HG03097 (cell line): ENCODE measurements around the gene RUNX3.
"Not testable (repeated sequence)": the region's sequence is repeated elsewhere in the genome, so short reads cannot be mapped to it uniquely, and the experiment has no call there.

Experiments used
- ATAC-seq: cut with Tn5 transposase; IDR thresholded peaks from one replicate; pipeline ENCODE4 v1.9.1; 2021; ENCODE audit not compliant: unreplicated experiment, low FRiP score

Gene RUNX3

DNA sequence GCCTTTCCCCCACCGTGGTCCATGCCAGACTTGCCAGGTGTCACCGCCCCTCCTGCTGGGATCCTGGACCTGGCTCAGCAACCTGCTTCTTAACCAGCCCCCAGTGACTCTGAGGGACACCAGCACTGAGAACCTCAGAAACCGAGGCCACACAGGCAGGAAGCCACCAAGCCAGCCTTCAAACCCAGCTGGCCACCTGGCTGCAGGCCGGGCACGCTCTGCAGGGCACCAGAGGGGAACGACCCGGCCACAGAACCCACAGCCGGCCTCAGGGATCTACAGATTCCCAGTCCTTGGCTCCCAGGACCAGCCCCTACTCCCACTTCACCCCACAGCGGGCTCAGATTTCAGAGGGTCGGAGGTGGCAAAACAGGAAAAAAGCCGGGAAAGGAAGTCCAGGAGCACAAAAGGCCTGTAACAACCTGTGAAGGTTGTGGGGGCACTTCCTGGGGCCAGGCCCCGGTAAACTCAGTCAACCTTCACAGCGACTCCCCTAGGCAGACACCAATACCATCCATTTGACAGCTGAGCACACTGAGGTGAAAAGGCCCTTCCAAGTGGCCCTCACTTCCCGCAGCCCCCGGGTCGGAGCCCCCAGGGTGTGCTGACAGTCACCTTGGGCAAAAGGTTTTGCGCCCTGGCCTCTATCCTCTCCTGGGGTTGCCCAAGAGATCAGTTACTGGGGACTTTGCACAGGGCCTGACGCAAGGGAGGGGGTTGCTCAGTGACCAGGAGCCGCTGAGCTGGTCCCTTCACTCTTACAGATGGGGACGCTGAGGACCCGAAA, 14.1 kb downstream of the RUNX3 start:
- ATAC-seq = no peak

DNA sequence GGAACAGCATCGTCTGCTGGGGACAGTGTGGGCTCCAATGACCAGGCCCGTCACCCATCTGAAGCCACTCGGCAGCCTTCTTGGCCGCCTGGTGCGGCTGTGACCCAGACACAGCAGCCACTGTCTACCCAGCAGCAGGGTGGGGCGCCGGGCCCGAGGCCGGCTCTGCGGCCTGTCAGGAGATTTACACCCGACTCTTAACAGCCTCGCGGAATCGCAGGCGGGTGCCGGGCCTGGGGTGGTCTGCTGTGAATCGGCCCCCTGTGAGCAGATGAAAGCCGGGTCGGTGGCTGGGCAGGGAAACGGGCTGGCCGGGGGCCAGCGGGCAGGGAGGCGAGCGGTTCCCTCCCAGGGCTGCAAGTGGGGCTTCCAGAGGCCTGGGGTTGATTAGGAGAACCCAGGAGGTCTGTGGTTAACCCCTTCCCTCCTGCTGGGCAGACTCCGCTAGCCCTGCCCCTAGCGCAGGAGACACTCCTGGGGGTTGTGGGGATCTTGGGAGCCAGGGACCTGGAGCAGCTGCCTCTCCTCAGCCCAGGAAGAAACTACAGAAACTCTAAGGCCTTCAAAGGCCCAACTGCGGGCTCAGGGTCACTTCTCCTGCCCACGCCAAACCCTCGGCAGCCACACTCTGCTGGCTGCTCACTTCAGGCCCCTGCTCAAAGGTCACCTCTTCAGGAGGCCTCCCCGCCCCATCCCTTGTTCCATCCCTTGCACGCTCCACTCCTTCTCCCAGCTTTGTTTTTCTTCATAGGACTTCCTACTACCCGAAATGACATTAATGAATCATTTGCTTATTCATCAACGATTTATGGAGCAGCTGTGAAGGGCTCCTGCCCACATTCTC, 15.6 kb downstream of the RUNX3 start:
- no peak for ATAC-seq

DNA sequence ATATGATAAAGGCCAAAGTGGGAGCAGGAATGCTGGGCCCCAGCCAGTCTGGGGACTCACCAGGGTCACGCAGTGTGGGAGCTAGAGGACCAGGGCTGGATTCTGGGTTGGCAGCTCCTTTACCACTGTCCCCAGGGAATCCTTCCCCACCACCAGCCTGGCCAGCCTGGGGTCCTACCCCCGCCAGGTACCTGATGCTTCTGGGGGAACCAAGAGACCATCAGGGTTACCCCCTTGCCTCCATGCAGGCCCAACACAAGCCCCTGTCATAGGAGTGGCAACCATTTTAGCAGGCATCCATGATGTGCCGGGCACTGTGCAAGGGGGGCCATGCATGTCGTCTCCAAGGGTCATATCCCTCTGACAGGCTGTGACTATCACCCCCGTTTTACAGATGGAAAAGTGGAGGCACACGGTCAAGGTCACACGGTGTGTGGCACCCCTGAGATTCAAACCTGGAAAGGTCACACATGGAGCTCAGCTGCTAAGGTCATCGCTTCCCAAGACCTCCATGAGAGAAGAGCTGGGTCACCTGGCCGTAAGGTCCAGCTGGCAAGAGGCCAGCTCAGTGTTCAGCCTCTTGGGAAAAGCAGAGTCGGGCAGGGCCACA, 16.4 kb downstream of the RUNX3 start:
- ATAC-seq = no peak

DNA sequence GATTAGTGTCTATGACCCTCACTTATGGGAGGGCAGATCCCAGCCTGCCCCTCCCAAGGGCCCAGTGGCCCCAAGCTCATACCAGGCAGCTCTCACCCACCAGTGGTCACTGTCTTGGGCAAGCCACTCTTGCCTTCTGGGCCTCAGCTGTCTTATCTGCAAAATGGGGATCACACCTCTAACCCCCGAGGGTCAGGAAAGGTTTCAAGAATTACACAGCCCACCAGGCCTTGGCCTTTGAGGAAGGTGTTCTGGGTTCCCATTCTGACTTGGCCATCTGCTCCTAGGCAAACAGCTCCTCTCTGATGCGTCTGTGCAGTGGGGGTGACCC, 16.8 kb downstream of the RUNX3 start:
- ATAC-seq = no peak

DNA sequence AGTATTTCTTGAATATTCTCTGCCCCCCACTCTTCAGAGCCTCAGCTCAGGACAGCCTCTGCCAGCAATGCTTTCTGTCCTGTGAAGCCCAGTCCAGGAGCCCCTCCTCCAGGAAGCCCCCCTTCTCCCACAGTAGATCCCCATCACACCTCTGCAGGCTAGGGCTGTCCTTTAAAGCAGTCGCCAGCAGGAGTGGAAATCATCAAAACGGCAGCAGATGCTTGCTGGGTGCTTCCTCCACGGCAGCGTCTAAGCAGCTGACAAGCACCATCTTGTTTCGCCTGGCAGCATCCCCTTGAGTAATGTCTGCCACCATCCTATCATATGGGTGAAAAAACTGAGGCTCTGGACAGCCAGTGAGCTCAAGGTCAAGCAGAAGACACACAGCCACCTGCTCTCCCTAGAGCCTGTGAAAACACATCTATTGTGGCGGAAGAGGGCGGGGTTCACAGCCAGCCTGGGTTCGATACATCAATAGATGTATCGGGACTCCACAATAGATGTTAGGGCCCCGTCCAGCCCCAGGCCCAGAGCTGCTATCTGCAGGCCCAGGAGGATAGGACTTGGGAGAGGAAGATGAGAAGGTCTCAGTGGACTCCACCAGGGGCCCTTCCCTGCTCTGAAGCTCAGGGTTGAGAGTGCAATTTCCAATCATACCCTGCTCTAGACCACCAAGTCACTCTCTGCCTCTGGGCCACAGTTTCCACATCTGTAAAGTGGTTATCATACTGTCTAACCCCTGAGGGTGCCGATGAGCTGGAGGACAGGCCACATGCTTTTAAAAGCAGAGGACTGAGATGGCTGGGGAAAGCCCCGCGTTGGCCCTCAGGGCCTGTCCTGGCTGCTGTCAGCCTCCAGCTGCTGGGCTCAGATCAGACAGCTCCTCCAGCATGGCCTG, 17.5 kb downstream of the RUNX3 start:
- no peak for ATAC-seq

DNA sequence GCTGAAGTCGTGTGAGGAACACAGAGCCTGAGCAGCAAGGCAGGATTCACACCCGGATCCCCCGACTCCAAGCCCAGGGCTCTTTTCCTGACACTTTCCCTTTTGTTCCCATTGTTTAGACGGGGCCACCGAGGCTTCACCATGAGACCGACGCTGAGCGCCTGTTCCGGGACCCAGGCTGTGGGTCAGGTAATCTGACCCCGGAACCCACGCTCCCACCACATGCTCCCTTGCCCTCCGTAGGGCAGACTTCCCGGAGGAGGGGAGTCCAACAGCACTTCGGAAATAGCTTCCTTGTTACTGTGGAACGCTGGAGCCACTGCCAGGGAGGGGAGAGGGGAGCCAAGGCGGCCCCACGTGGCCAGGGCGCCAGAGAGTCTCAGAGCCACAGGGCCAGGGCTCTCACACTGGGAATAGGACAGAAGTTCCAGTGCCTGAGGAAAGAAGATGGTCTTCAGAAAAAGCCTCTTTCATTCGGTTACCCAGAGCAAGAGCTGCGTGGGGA, 18.4 kb downstream of the RUNX3 start:
- ATAC-seq = no peak

DNA sequence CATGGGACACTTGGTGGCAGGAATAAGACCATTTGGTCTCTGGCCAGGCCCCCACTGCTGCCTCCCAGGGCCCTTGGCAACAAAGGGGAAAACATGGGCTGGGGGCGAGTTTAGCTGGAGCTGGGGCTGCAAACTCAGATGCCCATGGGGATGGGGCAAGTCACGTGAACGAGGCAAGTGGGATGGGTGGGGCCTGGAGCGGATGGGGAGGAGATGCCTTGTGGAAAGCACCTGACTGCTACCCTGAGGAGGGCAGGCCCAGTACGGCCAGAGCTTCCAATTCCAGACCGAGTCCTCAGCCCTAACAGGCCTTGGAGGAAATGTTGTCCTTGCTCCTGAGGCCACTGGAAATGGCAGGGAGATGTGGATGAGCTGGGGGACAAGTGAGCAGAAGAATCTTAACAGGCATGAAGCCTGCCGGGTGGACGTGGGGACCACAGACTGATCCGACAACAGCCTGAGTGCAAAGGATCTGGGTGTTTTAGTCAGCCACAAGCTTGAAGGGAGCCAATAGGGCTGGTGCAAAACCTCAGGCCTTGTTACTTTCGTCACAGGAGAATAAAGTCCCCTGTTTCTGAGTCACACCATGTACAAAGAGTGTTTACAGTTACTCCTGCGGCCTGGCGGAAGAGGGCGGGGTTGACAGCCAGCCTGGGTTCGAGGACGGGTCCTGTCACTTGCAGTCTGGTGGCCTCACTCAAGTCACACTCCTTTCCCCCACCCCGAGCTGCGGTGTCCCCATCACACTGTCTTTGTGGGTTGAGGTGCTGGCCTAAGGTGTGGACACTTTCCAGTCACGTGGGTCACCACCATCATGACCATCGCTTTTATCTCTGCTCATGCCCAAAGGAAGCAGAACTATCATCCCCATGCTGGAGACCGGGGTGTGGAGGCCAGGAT, 19.1 kb downstream of the RUNX3 start:
- ATAC-seq = no peak

DNA sequence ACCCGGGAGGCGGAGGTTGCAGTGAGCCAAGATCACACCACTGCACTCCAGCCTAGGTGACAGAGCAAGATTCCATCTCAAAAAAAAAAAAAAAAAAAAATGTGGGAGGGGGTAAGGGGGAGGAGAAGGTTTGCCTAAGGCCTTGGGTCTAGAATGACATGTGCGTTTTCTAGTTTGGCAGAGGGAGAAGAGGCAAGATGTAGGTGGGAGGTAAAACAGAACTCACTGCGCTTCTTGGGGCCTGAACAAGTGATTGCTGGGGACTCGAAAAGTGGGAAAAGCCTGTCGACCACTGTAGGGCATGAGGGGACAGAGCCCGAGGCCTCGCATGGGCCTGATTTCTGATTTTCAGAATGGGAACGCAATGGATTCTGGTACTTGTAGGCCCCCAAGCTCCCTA, 19.9 kb downstream of the RUNX3 start:
- ATAC-seq = no peak

DNA sequence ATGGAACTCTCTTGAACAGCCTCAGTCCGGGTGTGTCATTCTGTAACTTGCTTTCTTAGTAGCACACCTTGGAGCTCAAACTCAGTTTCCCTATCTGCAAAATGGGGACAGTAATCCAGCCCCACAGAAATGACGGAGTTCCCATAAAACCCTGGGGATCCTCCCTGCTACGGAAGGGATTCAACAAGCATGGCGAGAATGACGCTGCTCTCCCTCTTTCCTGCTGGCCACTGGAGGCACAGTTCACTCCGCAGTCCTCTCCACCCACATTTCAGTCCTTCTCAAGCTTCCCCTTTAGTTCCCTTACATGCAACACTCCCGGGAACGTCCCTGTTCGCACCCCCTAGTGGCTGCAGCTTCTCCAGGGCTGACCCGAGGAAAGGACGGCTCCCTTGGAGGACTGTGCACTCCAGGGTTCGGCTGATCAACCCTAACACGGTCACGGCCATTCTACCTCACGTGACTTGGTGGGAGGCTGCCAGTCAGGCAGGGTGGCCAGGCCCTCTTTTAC, 20.6 kb downstream of the RUNX3 start:
- ATAC-seq = no peak

DNA sequence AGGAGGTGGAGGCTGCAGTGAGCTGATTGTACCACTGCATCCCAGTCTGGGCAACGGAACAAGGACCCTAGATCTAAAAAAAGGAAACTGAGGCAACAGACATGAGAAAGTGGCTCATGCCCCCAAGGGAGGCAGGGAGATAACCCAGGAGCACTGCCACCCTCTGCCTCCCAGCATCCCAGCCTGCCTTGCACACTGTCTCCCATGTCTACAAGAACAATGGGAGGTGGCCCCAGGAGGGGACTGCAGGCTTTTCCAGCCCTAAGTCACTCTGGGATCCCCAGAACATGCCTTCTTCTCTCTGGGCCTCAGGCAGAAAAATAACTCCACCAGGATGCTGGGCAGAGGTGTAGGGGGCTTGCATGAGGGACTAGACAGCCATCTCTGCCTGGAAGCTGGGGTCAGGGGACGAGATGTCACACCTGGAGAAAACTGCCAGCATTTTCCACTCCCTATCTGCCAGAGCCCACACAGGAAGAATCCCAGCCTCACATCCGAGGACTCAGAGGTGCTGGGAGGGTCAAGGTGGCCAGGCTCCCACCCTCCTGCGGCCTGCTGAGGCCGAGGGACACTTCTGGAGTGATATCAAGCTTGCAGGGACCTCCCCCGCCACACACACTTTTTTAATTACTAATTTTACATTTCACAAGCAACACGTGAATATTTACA, 21.4 kb downstream of the RUNX3 start:
- ATAC-seq = no peak

DNA sequence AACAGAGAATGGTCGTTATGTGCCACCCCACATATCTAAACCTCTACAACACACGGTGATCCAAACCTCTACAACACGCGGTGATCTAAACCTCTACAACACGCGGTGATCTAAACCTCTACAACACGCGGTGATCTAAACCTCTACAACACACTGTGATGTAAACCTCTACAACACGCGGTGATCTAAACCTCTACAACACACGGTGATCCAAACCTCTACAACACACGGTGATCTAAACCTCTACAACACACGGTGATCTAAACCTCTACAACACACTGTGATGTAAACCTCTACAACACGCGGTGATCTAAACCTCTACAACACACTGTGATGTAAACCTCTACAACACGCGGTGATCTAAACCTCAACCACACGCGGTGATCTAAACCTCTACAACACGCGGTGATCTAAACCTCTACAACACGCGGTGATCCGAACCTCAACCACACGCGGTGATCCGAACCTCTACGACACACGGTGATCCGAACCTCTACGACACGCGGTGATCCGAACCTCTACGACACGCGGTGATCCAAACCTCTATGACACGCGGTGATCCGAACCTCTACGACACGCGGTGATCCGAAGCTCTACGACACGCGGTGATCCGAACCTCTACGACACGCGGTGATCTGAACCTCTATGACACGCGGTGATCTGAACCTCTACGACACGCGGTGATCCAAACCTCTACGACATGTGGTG, 22.3 kb downstream of the RUNX3 start:
- not testable (repeated sequence) for ATAC-seq

DNA sequence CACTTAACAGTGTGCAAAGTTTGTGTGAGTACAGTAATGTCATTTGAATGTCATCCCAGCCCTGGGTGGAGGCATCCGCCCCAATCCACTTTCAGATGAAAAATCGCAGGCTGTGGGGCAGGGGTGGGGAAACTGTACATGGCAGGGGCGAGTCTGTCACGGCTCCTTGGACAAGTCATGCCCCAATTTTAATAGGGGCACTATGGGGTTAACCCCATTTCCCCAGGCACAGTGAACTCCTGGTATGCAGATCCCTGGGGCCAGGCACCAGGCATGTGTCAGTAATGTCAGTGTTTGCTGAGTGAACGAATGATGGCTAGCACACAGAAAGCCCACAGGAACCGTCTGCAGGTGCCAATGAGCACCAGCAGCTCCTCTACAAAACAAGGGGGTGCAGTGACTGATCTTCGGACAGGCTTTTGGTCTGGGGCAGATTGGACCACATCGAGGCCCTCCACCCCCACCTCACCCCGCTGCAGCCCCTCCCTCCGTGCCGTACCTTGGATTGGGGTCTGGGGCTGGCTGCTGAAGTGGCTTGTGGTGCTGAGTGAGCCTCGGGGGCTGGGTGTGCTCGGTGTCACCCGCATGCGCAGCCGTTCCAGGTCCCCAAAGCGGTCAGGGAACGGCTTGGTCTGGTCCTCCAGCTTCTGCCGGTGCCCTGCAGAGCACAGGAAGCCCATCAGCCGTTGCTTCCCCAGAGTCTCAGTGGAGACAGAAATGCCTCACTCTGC, 23.2 kb downstream of the RUNX3 start:
- ATAC-seq = no peak

DNA sequence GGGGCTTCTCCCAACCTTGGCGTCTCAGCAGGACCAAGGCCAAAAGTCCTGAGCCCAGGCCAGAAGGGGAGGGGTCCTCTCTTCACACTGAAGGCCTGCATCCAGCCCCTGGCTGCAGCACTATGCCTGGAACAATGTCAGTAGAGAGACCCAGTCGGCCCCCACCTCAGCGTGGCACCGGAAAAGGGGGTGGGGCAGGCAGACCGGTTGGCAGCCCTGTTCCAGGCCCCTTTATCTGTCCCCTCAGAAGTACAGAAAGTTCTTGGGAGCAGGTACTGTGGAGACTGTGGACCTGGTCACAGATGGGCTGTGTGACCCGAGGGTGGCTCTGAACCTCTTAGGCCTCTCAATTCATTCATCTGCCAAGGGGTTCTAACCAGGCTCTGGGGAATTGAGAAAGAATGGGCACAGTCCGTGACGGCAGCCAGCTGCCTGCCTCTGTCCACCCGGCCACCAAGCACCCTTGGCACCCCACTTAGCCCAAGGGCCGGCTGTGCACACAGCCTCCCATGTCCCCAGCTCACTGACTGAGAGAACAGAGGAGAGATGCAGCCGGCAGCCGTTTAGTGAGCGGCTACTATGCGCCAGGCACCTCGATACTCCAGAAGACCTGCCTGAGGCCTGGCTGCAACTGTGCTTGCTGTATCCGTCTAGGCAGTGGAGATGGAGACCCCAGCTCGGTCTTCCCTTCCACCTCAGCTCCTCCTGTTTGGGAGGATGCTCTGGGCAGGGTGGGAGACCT, 23.9 kb downstream of the RUNX3 start:
- no peak for ATAC-seq

DNA sequence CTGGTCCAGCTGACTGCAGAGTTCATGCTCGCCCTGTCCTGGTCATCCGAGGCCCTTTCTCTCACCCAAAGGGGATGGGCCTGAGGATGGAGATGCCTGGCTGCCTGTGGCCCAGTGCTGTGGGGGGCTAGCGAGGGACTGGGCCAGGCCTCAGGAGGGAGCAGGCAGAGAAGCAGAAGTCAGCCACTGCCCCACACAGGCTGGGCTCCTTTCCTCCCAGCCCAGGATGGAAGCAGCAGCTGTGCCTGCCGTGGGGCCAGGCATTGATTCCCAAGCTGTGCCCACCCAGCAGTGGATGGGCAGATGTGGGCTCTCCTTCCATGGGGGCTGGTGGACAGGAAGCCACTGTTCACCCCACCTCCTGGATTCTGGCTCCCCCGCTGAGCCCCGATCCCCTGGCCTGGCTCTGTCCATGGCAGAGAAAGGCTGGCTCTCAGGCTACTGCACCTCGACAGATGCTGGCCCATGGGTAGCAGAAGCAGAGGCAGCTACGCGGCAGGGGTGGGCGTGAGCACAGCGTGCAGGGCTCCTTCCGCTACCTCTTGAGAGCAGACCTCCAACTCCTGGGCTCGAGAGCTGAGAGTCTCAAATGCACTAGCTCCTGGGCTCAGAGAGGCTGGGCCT, 24.6 kb downstream of the RUNX3 start:
- ATAC-seq = no peak

DNA sequence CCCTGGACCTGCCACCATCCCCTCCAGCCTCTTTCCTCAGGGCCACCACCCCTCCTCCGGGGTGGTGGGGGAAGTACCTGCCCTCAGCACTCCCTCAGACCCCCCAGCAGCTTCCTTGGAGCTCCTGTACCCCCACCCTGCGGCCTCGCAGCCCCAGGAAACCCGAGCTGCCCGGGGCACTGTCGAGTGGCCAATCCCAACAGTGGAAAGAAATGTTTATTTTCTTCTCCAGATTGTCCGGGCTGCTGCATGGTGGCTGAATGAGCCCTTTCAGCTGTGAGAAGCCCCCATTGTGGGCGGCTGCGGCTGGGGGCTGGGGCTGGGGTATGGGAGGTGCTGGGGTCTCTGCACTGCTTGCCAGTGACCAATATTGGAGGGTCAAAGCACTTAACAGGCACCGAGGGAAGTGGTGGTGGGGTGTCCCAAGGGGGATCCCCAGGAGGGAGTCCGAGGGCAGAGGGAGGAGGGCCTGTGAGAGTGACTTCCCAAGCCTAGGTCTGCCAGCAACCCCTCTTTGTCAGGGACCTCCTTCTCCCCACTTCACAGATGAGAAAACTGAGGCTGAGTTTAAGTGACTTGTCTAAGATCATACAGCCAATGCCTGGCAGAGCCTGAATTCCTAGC, 25.2 kb downstream of the RUNX3 start:
- ATAC-seq = no peak
